ENCODE data around the gene LPP. TPM values are rescaled to one million over a fixed set of nuclear protein-coding genes. Genes with fewer than 3 reads are reported as not detected.

LPP gene
- total RNA-seq, 1 experiment from 2014 or later, result 120 TPM

DNA sequence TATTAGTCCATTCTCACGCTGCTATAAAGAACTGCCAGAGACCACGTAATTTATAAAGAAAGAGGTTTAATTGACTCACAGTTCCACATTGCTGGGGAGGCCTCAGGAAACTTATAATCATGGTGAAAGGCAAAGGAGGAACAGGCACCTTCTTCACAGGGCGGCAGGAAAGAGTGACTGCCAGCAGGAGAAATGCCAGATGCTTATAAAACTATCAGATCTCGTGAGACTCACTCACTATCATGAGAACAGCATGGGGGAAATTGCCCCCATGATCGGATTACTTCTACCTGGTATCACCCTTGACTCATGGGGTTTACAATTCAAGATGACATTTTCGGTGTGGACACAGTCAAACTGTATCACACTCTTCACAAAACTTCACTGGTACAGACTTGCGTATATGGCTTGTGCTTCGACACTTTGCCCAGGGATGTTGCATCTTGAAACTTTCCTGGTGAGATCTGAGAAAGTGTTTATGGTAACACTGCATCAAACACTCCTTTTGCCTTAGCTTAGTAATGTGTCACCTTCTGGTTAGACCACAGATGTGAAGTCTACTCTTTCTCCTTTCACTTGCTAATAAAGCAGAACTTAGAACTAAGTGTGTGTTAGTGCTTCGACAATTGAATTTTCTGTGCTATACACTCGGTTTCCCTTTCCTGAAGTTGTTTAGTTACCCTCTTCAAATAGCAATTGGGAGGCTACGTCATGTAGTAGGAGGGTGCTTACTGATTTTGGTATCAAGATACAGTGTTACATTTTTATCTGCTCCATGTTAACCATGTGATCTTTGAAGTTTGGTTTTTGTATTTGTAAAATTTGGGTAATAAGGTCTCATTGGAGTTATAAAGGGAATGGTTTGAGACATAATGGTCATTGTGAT, 185.7 kb downstream of the LPP start:
- CTCF ChIA-PET, result no interaction called here
- Histone ChIP-seq H3K36me3 (ENCODE audit: control insufficient read depth, insufficient read depth, low read length) (no peaks in the 10 kb centered on the region), H3K4me3 (ENCODE audit: low read depth, low read length) (no peak overlapping the region), H3K9me3 (no peaks in the 10 kb centered on the region), H3K4me1 (no peaks in the 10 kb centered on the region), H3K27me3 (replicated peaks; ENCODE audit: control insufficient read depth, insufficient read depth, low read length) (no peaks in the 10 kb centered on the region)
- intact Hi-C loops (cut with micrococcal nuclease; ENCODE audit: unreplicated experiment), result no loop called here
- no peaks in the 10 kb centered on the region for H3K4me1 Mint-ChIP-seq (ENCODE audit: low read depth, unreplicated experiment)
- no peak for DNase-seq
- no peak overlapping the region for H3K4me3 Mint-ChIP-seq (ENCODE audit: unreplicated experiment)
- no peaks in the 10 kb centered on the region for H3K27me3 Mint-ChIP-seq (ENCODE audit: insufficient read depth, unreplicated experiment)
- no TSS peak for BruUV-seq (replicated peaks)
- H3K27ac Mint-ChIP-seq (ENCODE audit: unreplicated experiment), result no peak overlapping the region
- POLR2A ChIA-PET, result no interaction called here
- no peaks in the 10 kb centered on the region for H3K36me3 Mint-ChIP-seq (ENCODE audit: insufficient read depth, unreplicated experiment)
- no peaks in the 10 kb centered on the region for H3K9me3 Mint-ChIP-seq (ENCODE audit: unreplicated experiment)
- no peak for TF ChIP-seq CTCF (IDR thresholded peaks at IDR 0.05; ENCODE audit: insufficient read depth in 1 of 2, low read depth in 1 of 2, low read length in 1 of 2, severe bottlenecking in 1 of 2, unreplicated experiment in 1 of 2)

GRCh38 chr3:188341501-188341900, 187.5 kb downstream of the LPP start:
- H3K36me3 ChIP-seq (ENCODE audit: control insufficient read depth, insufficient read depth, low read length), result no peaks in the 10 kb centered on the region
- ChIA-PET CTCF (no interaction called here), POLR2A (no interaction called here)
- no peaks in the 10 kb centered on the region for H3K27me3 ChIP-seq (replicated peaks; ENCODE audit: control insufficient read depth, insufficient read depth, low read length)
- no peak for DNase-seq
- H3K4me3 Mint-ChIP-seq (ENCODE audit: unreplicated experiment), result no peak overlapping the region
- H3K9me3 Mint-ChIP-seq (ENCODE audit: unreplicated experiment), result no peaks in the 10 kb centered on the region
- H3K4me3 ChIP-seq (ENCODE audit: low read depth, low read length), result no peak overlapping the region
- no peaks in the 10 kb centered on the region for H3K4me1 Mint-ChIP-seq (ENCODE audit: low read depth, unreplicated experiment)
- no peaks in the 10 kb centered on the region for H3K36me3 Mint-ChIP-seq (ENCODE audit: insufficient read depth, unreplicated experiment)
- no TSS peak for BruUV-seq (replicated peaks)
- no peaks in the 10 kb centered on the region for H3K4me1 ChIP-seq
- no peak for TF ChIP-seq CTCF (IDR thresholded peaks at IDR 0.05; ENCODE audit: insufficient read depth in 1 of 2, low read depth in 1 of 2, low read length in 1 of 2, severe bottlenecking in 1 of 2, unreplicated experiment in 1 of 2)
- no peak overlapping the region for H3K27ac Mint-ChIP-seq (ENCODE audit: unreplicated experiment)
- no peaks in the 10 kb centered on the region for H3K27me3 Mint-ChIP-seq (ENCODE audit: insufficient read depth, unreplicated experiment)
- intact Hi-C loops (cut with micrococcal nuclease; ENCODE audit: unreplicated experiment), result no loop called here
- H3K9me3 ChIP-seq, result no peaks in the 10 kb centered on the region

GRCh38 chr3:188342991-188343732, 189.2 kb downstream of the LPP start:
- Mint-ChIP-seq H3K36me3 (ENCODE audit: insufficient read depth, unreplicated experiment) (no peaks in the 10 kb centered on the region), H3K9me3 (ENCODE audit: unreplicated experiment) (no peaks in the 10 kb centered on the region), H3K27ac (ENCODE audit: unreplicated experiment) (no peak overlapping the region), H3K27me3 (ENCODE audit: insufficient read depth, unreplicated experiment) (no peaks in the 10 kb centered on the region), H3K4me3 (ENCODE audit: unreplicated experiment) (no peak overlapping the region), H3K4me1 (ENCODE audit: low read depth, unreplicated experiment) (peaks cover 7% of the 10 kb centered on the region)
- POLR2A ChIA-PET, result no interaction called here
- no TSS peak for BruUV-seq (replicated peaks)
- intact Hi-C loops (cut with micrococcal nuclease; ENCODE audit: unreplicated experiment), result no loop called here
- H3K4me1 ChIP-seq, result peaks cover 14% of the 10 kb centered on the region
- H3K4me3 ChIP-seq (ENCODE audit: low read depth, low read length), result no peak overlapping the region
- DNase-seq, result no peak
- H3K27me3 ChIP-seq (replicated peaks; ENCODE audit: control insufficient read depth, insufficient read depth, low read length), result no peaks in the 10 kb centered on the region
- H3K9me3 ChIP-seq, result no peaks in the 10 kb centered on the region
- TF ChIP-seq CTCF (IDR thresholded peaks at IDR 0.05; ENCODE audit: insufficient read depth in 1 of 2, low read depth in 1 of 2, low read length in 1 of 2, severe bottlenecking in 1 of 2, unreplicated experiment in 1 of 2), result no peak
- CTCF ChIA-PET, result no interaction called here
- peaks cover 1% of the 10 kb centered on the region; the same call in 1 of the 2 replicates for H3K36me3 ChIP-seq (ENCODE audit: control insufficient read depth, insufficient read depth, low read length)

Measured in Caco-2 (cell line).